ENCODE results near the gene NFYB. TPM values are rescaled to one million over a fixed set of nuclear protein-coding genes. Genes with fewer than 3 reads are reported as not detected.

The NFYB gene
- total and polyA plus RNA-seq, 7 donors, result 15.3 to 91.3 (median 75.2) TPM

- intact Hi-C loops (cut with DNase I), result no loop called here
- Histone ChIP-seq H3K27ac (no peak overlapping the region), H3K36me3 (no peaks in the 10 kb centered on the region), H3K4me1 (no peaks in the 10 kb centered on the region), H3K27me3 (no peaks in the 10 kb centered on the region), H3K9me3 (no peaks in the 10 kb centered on the region), H3K4me3 (no peak overlapping the region)
- 71 to 86% methylated on average over 8 of the region's 8 CpGs for WGBS, 2 donors
- no peak for DNase-seq
- TF ChIP-seq CTCF (IDR thresholded peaks at IDR 0.05) (no peak), POLR2AphosphoS5 (IDR thresholded peaks at IDR 0.05) (no peak)
Measured at GRCh38 chr12:104150416-104150815, 12.4 kb upstream of the NFYB start.

GRCh38 chr12:104147346-104147745, 9.3 kb upstream of the NFYB start:
- no peaks in the 10 kb centered on the region for H3K9me3 ChIP-seq
- H3K4me1 ChIP-seq, result no peaks in the 10 kb centered on the region
- no peaks in the 10 kb centered on the region for H3K36me3 ChIP-seq
- H3K27ac ChIP-seq, result no peak overlapping the region
- H3K27me3 ChIP-seq, result no peaks in the 10 kb centered on the region
- 78 to 84% methylated on average over 11 of the region's 11 CpGs for WGBS, 2 donors
- TF ChIP-seq CTCF (IDR thresholded peaks at IDR 0.05), result no peak
- no peak for TF ChIP-seq EP300 (IDR thresholded peaks at IDR 0.05)
- no peak for TF ChIP-seq POLR2A (IDR thresholded peaks at IDR 0.05)
- TF ChIP-seq POLR2AphosphoS5 (IDR thresholded peaks at IDR 0.05), result no peak
- H3K4me3 ChIP-seq, result no peak overlapping the region
- DNase-seq, result no peak
- intact Hi-C loops (cut with DNase I), result no loop called here

DNA sequence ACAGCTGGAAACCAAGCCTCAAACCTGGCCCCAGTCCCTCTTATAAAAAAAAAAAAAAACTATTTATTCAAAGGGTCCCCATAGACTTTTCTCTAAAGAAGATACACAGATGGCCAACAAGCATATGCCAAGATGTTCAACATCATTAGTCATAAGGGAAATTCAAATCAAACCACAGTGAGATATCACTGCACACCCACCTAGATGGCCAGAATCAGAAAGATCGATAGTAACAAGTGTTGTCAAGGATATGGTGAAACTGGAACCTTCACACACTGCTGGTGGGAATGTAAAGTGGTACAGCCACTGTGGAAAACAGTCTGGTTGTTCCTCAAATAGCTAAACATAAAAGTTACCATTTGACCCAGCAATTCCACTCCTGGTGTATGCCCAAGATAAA, 5.9 kb upstream of the NFYB start:
- intact Hi-C loops (cut with DNase I), result no loop called here
- 80 to 89% methylated on average over 1 of the region's 1 CpG for WGBS, 2 donors

DNA sequence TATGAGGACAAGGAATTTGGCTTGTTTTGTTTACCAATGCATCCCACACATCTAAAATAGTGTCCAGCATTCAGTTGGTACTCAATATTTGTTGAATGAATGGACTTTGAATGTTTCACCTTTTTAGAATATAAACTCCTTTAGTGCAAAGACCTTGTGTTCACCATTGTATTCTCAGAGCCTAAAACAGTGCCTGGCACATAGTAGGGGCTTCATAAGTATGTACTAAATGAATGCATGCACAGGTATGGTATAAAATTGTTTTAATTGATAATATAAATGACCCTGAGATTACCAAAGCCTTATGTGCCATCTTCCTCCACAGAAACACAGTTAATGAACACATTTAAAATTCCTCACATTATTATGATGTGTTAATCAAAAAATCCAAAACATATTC, 5.0 kb upstream of the NFYB start:
- TF ChIP-seq EP300 (IDR thresholded peaks at IDR 0.05) (no peak), POLR2AphosphoS5 (IDR thresholded peaks at IDR 0.05) (no peak)
- no peak overlapping the region for H3K4me3 ChIP-seq
- H3K27ac ChIP-seq, result no peak overlapping the region
- no peak for DNase-seq
- peaks cover 2 to 11% (median 10%) of the 10 kb centered on the region in 4 donors for H3K4me1 ChIP-seq
- no peaks in the 10 kb centered on the region for H3K9me3 ChIP-seq
- H3K27me3 ChIP-seq, result no peaks in the 10 kb centered on the region
- intact Hi-C loops (cut with DNase I), result no loop called here
- H3K36me3 ChIP-seq, result no peaks in the 10 kb centered on the region

More for the DNA sequence above, 5.9 kb upstream of the NFYB start:
- Histone ChIP-seq H3K36me3 (no peaks in the 10 kb centered on the region), H3K4me1 (peaks cover under 1 to 5% (median 3%) of the 10 kb centered on the region in 4 donors), H3K27ac (no peak overlapping the region), H3K4me3 (no peak overlapping the region), H3K9me3 (no peaks in the 10 kb centered on the region), H3K27me3 (no peaks in the 10 kb centered on the region)
- TF ChIP-seq CTCF (IDR thresholded peaks at IDR 0.05) (no peak), POLR2AphosphoS5 (IDR thresholded peaks at IDR 0.05) (no peak), EP300 (IDR thresholded peaks at IDR 0.05) (no peak), POLR2A (IDR thresholded peaks at IDR 0.05) (no peak)
- no peak for DNase-seq

DNA sequence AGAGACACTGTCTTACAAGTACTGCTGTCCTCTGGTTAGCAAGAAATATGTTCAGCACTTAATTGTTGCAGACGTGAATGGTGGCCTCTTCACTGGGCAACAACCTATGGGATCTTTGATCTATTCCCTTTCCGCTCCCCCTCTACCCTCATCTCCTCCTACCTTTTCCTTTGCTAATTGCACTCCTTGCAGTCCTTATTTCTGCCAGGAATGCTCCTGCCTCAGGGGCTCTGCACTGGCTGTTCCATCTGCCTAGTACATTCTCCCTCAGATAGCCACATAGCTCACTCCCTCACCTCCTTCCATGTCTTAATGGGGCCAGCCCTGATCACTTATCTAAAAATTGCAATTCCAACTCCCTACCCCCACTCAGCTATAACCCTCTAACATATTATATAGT, 4.5 kb upstream of the NFYB start:
- Histone ChIP-seq H3K4me3 (no peak overlapping the region), H3K27me3 (no peaks in the 10 kb centered on the region), H3K4me1 (peaks cover 2 to 11% (median 10%) of the 10 kb centered on the region in 4 donors), H3K27ac (no peak overlapping the region), H3K36me3 (no peaks in the 10 kb centered on the region), H3K9me3 (no peaks in the 10 kb centered on the region)
- TF ChIP-seq POLR2A (IDR thresholded peaks at IDR 0.05) (no peak), POLR2AphosphoS5 (IDR thresholded peaks at IDR 0.05) (no peak), CTCF (IDR thresholded peaks at IDR 0.05) (no peak), EP300 (IDR thresholded peaks at IDR 0.05) (no peak)
- intact Hi-C loops (cut with DNase I), result no loop called here
- no peak for DNase-seq
- 85 to 88% methylated on average over 2 of the region's 2 CpGs for WGBS, 2 donors

Measured in sigmoid colon (tissue), 7 donors.